MG63 (cell line): Measurements from ENCODE around the gene IAPP. TPM values are rescaled to one million over a fixed set of nuclear protein-coding genes. Genes with fewer than 3 reads are reported as not detected.

ENCODE experiments used
- DNase-seq: peaks from one replicate; pipeline ENCODE4 v3.0.0-alpha.2; 2020
- H3K27me3 ChIP-seq: fragments of 250-450 bp; sonication (Bioruptor Pico); 2 replicates; pipeline ENCODE4 v1.5.1; 2020; ENCODE audit warnings: mild to moderate bottlenecking, moderate library complexity
- H3K36me3 ChIP-seq: fragments of 250-450 bp; sonication (Bioruptor Pico); 2 replicates; pipeline ENCODE4 v1.5.1; 2020; ENCODE audit warnings: mild to moderate bottlenecking, moderate library complexity
- H3K4me3 ChIP-seq: fragments of 250-450 bp; sonication (Bioruptor Pico); 2 replicates; pipeline ENCODE4 v1.5.1; 2020; ENCODE audit warnings: mild to moderate bottlenecking, moderate library complexity
- H3K9me3 ChIP-seq: fragments of 250-450 bp; sonication (Bioruptor Pico); 2 replicates; pipeline ENCODE4 v1.5.1; 2020; ENCODE audit warnings: mild to moderate bottlenecking, moderate library complexity
- total RNA-seq: library from RNA; depleted of rRNA; stranded (reverse); fragments of >200 nt; shearing (Covaris generic); gene quantifications from 2 replicates; pipeline ENCODE4 v1.2.3, GENCODE V29; 2014; ENCODE audit warnings: low replicate concordance; rRNA removed

The IAPP gene
- not detected in 2 replicates for total RNA-seq

DNA sequence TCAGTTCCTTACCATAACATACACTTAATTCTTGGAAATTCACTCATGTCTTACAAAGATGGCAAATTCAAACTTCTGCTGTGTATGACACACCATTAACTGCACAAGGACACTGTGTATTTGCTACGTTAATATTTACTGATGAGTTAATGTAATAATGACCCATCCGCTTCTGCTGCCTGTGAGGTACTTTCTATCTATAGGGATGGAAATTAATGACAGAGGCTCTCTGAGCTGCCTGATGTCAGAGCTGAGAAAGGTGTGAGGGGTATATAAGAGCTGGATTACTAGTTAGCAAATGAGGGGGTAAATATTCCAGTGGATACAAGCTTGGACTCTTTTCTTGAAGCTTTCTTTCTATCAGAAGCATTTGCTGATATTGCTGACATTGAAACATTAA lies at the start of gene IAPP:
TSS of gene IAPP (plus strand) at position 301 of the 400 bp plus-strand sequence. CDS start 450 bp downstream, outside the sequence.
- DNase-seq = no peak
- H3K36me3 ChIP-seq = no peaks in the 10 kb centered on the region
- no peak within 1 kb of the TSS for H3K4me3 ChIP-seq

GRCh38 chr12:21323736-21324135 lies 49.0 kb upstream of the IAPP start:
- H3K27me3 ChIP-seq = no peaks in the 10 kb centered on the region
- H3K36me3 ChIP-seq = no peaks in the 10 kb centered on the region
- no peak for DNase-seq
- no peaks in the 10 kb centered on the region for H3K9me3 ChIP-seq
- no peak overlapping the region for H3K4me3 ChIP-seq

More for the DNA sequence above, at the start of gene IAPP:
- no peaks in the 10 kb centered on the region for H3K9me3 ChIP-seq
- 0 out of 2 replicates have a peak, but pooled peaks cover 2% of the 10 kb centered on the region for H3K27me3 ChIP-seq

DNA sequence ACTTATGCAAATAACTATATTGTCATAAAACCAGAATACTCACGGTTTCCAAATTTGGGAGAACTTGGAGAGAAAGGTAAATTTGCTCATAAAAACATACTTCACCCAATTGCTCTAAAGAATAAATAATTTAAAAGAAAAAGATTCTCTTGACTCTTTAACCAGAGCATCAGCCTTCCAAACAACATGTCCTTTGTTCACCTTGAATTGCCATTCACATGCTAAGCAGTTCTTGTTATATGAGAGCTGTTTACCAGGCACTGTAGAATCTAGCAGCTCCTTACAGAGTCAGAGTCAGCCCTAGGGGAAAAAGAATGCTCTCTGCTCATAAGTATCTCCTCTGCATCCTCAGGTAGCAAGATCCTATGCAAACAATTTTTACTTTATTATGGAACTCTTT lies 48.2 kb upstream of the IAPP start:
- Histone ChIP-seq H3K4me3 (no peak overlapping the region), H3K27me3 (no peaks in the 10 kb centered on the region), H3K9me3 (no peaks in the 10 kb centered on the region), H3K36me3 (no peaks in the 10 kb centered on the region)
- DNase-seq = no peak

- DNase-seq = no peak
- H3K36me3 ChIP-seq = no peaks in the 10 kb centered on the region
- no peak overlapping the region for H3K4me3 ChIP-seq
- H3K9me3 ChIP-seq = peaks cover 2% of the 10 kb centered on the region
- no peaks in the 10 kb centered on the region for H3K27me3 ChIP-seq
These were observed 44.1 kb upstream of the IAPP start for GRCh38 chr12:21328578-21328977.

GRCh38 chr12:21330682-21331253 lies 41.9 kb upstream of the IAPP start:
- Histone ChIP-seq H3K27me3 (no peaks in the 10 kb centered on the region), H3K9me3 (peaks cover 2% of the 10 kb centered on the region), H3K4me3 (no peak overlapping the region), H3K36me3 (no peaks in the 10 kb centered on the region)
- no peak for DNase-seq

GRCh38 chr12:21334771-21335325 lies 37.9 kb upstream of the IAPP start, which contains the start of gene SLCO1A2:
TSS of gene SLCO1A2 (minus strand) at chr12:21334917. CDS start at chr12:21334647, 270 bp downstream.
- Histone ChIP-seq H3K9me3 (peaks cover under 1% of the 10 kb centered on the region), H3K36me3 (no peaks in the 10 kb centered on the region), H3K27me3 (no peaks in the 10 kb centered on the region), H3K4me3 (no peak within 1 kb of the TSS)
- no peak for DNase-seq

- no peaks in the 10 kb centered on the region for H3K9me3 ChIP-seq
- no peak for DNase-seq
These were observed 36.0 kb upstream of the IAPP start for GRCh38 chr12:21336656-21337055.

GRCh38 chr12:21337453-21337852 lies 35.2 kb upstream of the IAPP start:
- Histone ChIP-seq H3K9me3 (no peaks in the 10 kb centered on the region), H3K27me3 (no peaks in the 10 kb centered on the region), H3K4me3 (no peak overlapping the region), H3K36me3 (no peaks in the 10 kb centered on the region)
- no peak for DNase-seq

More at GRCh38 chr12:21336656-21337055, 36.0 kb upstream of the IAPP start:
- H3K36me3 ChIP-seq = no peaks in the 10 kb centered on the region
- H3K27me3 ChIP-seq = no peaks in the 10 kb centered on the region
- H3K4me3 ChIP-seq = no peak overlapping the region

GRCh38 chr12:21337959-21338744 lies 34.5 kb upstream of the IAPP start:
- Histone ChIP-seq H3K27me3 (no peaks in the 10 kb centered on the region), H3K4me3 (no peak overlapping the region), H3K36me3 (no peaks in the 10 kb centered on the region), H3K9me3 (no peaks in the 10 kb centered on the region)
- DNase-seq = no peak

GRCh38 chr12:21339921-21340320 lies 32.8 kb upstream of the IAPP start:
- H3K36me3 ChIP-seq = no peaks in the 10 kb centered on the region
- H3K4me3 ChIP-seq = no peak overlapping the region
- H3K9me3 ChIP-seq = no peaks in the 10 kb centered on the region
- no peaks in the 10 kb centered on the region for H3K27me3 ChIP-seq
- DNase-seq = no peak

GRCh38 chr12:21340403-21340802 lies 32.3 kb upstream of the IAPP start:
- no peaks in the 10 kb centered on the region for H3K27me3 ChIP-seq
- DNase-seq = no peak
- H3K4me3 ChIP-seq = no peak overlapping the region
- no peaks in the 10 kb centered on the region for H3K36me3 ChIP-seq
- H3K9me3 ChIP-seq = no peaks in the 10 kb centered on the region

- Histone ChIP-seq H3K9me3 (no peaks in the 10 kb centered on the region), H3K27me3 (no peaks in the 10 kb centered on the region), H3K36me3 (no peaks in the 10 kb centered on the region), H3K4me3 (no peak overlapping the region)
- DNase-seq = no peak
These were observed 30.9 kb upstream of the IAPP start for GRCh38 chr12:21341769-21342168.

- no peak overlapping the region for H3K4me3 ChIP-seq
- DNase-seq = no peak
- no peaks in the 10 kb centered on the region for H3K9me3 ChIP-seq
- no peaks in the 10 kb centered on the region for H3K36me3 ChIP-seq
- H3K27me3 ChIP-seq = no peaks in the 10 kb centered on the region
These were observed 29.1 kb upstream of the IAPP start for GRCh38 chr12:21343636-21344035.

- no peak for DNase-seq
- Histone ChIP-seq H3K36me3 (no peaks in the 10 kb centered on the region), H3K4me3 (no peak overlapping the region), H3K9me3 (no peaks in the 10 kb centered on the region), H3K27me3 (no peaks in the 10 kb centered on the region)
These were observed 26.0 kb upstream of the IAPP start for GRCh38 chr12:21346542-21347205.

GRCh38 chr12:21350975-21351374 lies 21.7 kb upstream of the IAPP start:
- DNase-seq = no peak
- H3K9me3 ChIP-seq = no peaks in the 10 kb centered on the region
- no peaks in the 10 kb centered on the region for H3K36me3 ChIP-seq

DNA sequence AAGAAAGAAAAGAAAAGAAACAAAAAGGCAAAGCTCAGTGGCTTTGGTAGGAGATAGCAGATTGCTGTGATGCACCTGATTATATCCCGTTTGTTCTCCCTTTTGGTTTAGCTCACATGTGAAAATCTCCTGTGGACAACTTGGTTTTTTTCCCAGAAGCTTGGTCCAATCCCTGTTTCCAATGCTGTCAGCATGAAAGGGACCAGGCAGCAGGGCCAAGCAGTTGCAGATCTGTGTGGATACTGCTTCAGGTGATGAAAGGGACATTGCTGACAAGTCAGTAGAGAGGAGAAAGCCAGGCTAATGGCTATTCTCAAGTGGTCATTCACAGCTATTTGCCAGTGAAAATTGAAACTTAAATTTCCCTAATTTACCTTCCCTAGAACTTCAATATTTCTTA lies 19.2 kb upstream of the IAPP start:
- no peak for DNase-seq
- Histone ChIP-seq H3K9me3 (no peaks in the 10 kb centered on the region), H3K27me3 (no peaks in the 10 kb centered on the region), H3K36me3 (no peaks in the 10 kb centered on the region), H3K4me3 (no peak overlapping the region)

More at GRCh38 chr12:21350975-21351374, 21.7 kb upstream of the IAPP start:
- H3K27me3 ChIP-seq = no peaks in the 10 kb centered on the region
- H3K4me3 ChIP-seq = no peak overlapping the region

DNA sequence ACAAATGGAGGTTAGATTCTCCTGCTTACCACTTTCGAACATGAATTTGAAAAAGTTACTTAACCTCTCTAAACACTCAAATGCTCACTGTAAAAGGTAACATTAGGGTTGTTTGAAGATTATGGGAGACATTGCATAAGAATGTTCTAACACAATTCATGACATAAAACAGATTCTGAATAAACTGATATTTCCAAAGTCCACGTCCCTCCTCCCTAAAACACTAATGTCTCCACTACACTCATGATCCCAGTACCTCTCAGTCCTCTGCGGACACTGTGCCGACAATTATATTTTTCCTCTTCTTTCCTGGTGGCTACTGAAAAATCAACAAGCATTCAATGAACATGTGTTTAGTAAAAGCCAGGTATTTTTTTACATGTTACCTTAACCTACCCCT lies 18.8 kb upstream of the IAPP start:
- Histone ChIP-seq H3K9me3 (no peaks in the 10 kb centered on the region), H3K27me3 (no peaks in the 10 kb centered on the region)

More for the DNA sequence above, 18.8 kb upstream of the IAPP start:
- no peak for DNase-seq
- H3K36me3 ChIP-seq = no peaks in the 10 kb centered on the region
- no peak overlapping the region for H3K4me3 ChIP-seq
